ENCODE results near the gene LINGO1. TPM values are rescaled to one million over a fixed set of nuclear protein-coding genes. Genes with fewer than 3 reads are reported as not detected.

Gene LINGO1
- polyA plus RNA-seq, 1 of the 3 experiments (the other 2 are of a cell fraction), result 0.56 TPM

DNA sequence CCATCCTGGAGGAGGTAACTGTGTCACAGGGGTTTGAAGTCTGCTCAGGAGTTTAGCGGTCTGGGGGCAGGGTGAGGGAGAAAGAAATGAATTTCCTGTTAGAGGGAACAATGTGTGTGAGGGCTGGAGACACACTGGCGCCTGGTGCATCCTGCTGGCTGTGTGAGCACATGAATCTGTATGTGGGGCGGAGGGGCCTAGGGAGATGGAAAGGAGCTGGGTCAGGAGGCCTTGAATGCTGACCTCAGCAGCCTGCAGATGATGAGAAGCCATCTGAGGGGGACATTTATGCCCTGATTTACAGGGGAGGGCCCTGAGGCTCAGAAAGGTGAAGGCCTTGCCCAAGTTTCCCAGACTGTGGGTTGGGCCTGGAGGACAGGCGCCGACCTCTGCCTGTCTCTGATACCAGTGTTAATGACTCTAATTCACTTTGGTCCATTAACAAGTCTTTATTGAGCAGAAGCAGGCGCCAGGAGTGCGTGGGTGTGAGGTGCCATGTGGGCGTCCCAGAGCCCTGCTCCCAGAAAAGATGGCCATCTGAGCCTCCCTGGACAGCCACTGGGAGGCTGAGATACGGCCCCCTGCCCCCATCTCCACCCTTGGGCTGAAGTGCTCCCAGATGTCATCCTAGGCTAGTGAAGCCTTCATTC is 34.8 kb downstream of the LINGO1 start:
- DNase-seq, result no peak
- WGBS (ENCODE audit: low lambda C conversion rate), result 85% methylated on average over 8 of the region's 9 CpGs

More for the DNA sequence above, 34.8 kb downstream of the LINGO1 start:
- Histone ChIP-seq H3F3A (replicated peaks; ENCODE audit: insufficient read depth) (no peaks in the 10 kb centered on the region), H3K9me2 (no peaks in the 10 kb centered on the region), H3K27me3 (ENCODE audit: insufficient read depth) (no peaks in the 10 kb centered on the region), H4K20me1 (ENCODE audit: insufficient read depth) (no peaks in the 10 kb centered on the region), H3K27ac (ENCODE audit: low read depth in 2 of 2, low read length in 1 of 2) (peak overlapping the region in 1 of 2 experiments; percentile 80; a peak in 1 of 4 replicates), H2AFZ (ENCODE audit: low read depth) (no peak overlapping the region), H3K9me3 (no peaks in the 10 kb centered on the region), H3K4me2 (no peak overlapping the region), H3K4me3 (ENCODE audit: low read depth in 2 of 2, low read length in 1 of 2) (no peak overlapping the region), H3K36me3 (replicated peaks in 1 of 2; ENCODE audit: control insufficient read depth in 1 of 2, insufficient read depth in 2 of 2, low read length in 1 of 2) (no peaks in the 10 kb centered on the region), H3K9ac (no peak overlapping the region), H3K79me2 (ENCODE audit: insufficient read depth) (no peaks in the 10 kb centered on the region), H3K4me1 (ENCODE audit: control insufficient read depth in 1 of 2, insufficient read depth in 2 of 2, low read depth in 1 of 2, low read length in 1 of 2) (peaks cover 0 to 47% of the 10 kb centered on the region in 2 experiments; a peak in 2 of 4 replicates)
- TF ChIP-seq, protein P1, sequence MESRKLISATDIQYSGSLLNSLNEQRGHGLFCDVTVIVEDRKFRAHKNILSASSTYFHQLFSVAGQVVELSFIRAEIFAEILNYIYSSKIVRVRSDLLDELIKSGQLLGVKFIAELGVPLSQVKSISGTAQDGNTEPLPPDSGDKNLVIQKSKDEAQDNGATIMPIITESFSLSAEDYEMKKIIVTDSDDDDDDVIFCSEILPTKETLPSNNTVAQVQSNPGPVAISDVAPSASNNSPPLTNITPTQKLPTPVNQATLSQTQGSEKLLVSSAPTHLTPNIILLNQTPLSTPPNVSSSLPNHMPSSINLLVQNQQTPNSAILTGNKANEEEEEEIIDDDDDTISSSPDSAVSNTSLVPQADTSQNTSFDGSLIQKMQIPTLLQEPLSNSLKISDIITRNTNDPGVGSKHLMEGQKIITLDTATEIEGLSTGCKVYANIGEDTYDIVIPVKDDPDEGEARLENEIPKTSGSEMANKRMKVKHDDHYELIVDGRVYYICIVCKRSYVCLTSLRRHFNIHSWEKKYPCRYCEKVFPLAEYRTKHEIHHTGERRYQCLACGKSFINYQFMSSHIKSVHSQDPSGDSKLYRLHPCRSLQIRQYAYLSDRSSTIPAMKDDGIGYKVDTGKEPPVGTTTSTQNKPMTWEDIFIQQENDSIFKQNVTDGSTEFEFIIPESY (IDR thresholded peaks at IDR 0.05; ENCODE audit: borderline replicate concordance, low read depth), result no peak
- TF ChIP-seq TCF12 (IDR thresholded peaks at IDR 0.05) (no peak), RAD21 (IDR thresholded peaks at IDR 0.05; ENCODE audit: low read length) (no peak), GATA2 (CRISPR knock-in tag; IDR thresholded peaks at IDR 0.05) (no peak), NFIC (IDR thresholded peaks at IDR 0.05; ENCODE audit: borderline replicate concordance) (no peak), FOSL2 (IDR thresholded peaks at IDR 0.05; ENCODE audit: borderline replicate concordance, low read depth) (no peak), NRF1 (IDR thresholded peaks at IDR 0.05; ENCODE audit: low read depth, low read length) (no peak), TAF1 (IDR thresholded peaks at IDR 0.05; ENCODE audit: borderline replicate concordance, low read depth, low read length) (no peak), EP300 (IDR thresholded peaks at IDR 0.05; ENCODE audit: borderline replicate concordance in 1 of 2, low read depth in 1 of 2, low read length in 1 of 2) (no peak), FOXM1 (IDR thresholded peaks at IDR 0.05; ENCODE audit: low read depth) (no peak), RXRA (IDR thresholded peaks at IDR 0.05; ENCODE audit: borderline replicate concordance, low read depth) (no peak), SIN3A (IDR thresholded peaks at IDR 0.05; ENCODE audit: borderline replicate concordance, low read depth, low read length) (no peak), POLR2AphosphoS5 (IDR thresholded peaks at IDR 0.05; ENCODE audit: low read depth, low read length) (no peak), IRF3 (IDR thresholded peaks at IDR 0.05; ENCODE audit: low read depth, low read length) (no peak)
- TF ChIP-seq, protein P2, sequence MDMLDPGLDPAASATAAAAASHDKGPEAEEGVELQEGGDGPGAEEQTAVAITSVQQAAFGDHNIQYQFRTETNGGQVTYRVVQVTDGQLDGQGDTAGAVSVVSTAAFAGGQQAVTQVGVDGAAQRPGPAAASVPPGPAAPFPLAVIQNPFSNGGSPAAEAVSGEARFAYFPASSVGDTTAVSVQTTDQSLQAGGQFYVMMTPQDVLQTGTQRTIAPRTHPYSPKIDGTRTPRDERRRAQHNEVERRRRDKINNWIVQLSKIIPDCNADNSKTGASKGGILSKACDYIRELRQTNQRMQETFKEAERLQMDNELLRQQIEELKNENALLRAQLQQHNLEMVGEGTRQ (IDR thresholded peaks at IDR 0.05; ENCODE audit: borderline replicate concordance, low read depth, low read length), result no peak
- TF ChIP-seq, protein P3, sequence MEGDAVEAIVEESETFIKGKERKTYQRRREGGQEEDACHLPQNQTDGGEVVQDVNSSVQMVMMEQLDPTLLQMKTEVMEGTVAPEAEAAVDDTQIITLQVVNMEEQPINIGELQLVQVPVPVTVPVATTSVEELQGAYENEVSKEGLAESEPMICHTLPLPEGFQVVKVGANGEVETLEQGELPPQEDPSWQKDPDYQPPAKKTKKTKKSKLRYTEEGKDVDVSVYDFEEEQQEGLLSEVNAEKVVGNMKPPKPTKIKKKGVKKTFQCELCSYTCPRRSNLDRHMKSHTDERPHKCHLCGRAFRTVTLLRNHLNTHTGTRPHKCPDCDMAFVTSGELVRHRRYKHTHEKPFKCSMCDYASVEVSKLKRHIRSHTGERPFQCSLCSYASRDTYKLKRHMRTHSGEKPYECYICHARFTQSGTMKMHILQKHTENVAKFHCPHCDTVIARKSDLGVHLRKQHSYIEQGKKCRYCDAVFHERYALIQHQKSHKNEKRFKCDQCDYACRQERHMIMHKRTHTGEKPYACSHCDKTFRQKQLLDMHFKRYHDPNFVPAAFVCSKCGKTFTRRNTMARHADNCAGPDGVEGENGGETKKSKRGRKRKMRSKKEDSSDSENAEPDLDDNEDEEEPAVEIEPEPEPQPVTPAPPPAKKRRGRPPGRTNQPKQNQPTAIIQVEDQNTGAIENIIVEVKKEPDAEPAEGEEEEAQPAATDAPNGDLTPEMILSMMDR (IDR thresholded peaks at IDR 0.05), result no peak
- ChIA-PET POLR2A (no interaction called here), CTCF (interaction anchor here (1.3 to 3.5 kb wide), 4 partner anchors 20 to 36 kb away, joined by 3 to 20 read pairs (median 4); no protein-coding TSS in a partner anchor)

Data from SK-N-SH (cell line).